Gastroesophageal sphincter (tissue), 4 donors: ENCODE data around the gene SOHLH1. TPM values are rescaled to one million over a fixed set of nuclear protein-coding genes. Genes with fewer than 3 reads are reported as not detected.

Experiments used
- ATAC-seq: fragments of 150-250 bp; one replicate; pipeline ENCODE4 v1.9.1; 2016; ENCODE audit warnings: mild to moderate bottlenecking, moderate library complexity
- H3K27ac ChIP-seq, 4 donors: fragments of 200-600 bp; sonication (generic) in 3 of 4; 1 replicate in 3 of 4; 2 replicates in 1 of 4; pipeline ENCODE4 v1.5.1; 2016 to 2019
- H3K27me3 ChIP-seq: fragments of 200-600 bp; sonication (generic); one replicate; pipeline ENCODE4 v1.5.1; 2019
- H3K36me3 ChIP-seq, 2 donors: fragments of 200-600 bp; sonication (generic); one replicate each; pipeline ENCODE4 v1.5.1; 2019; ENCODE audit warnings: control low read depth in 1 of 2
- H3K4me1 ChIP-seq, 3 donors: fragments of 200-600 bp; sonication (generic); 1 replicate in 2 of 3; 2 replicates in 1 of 3; pipeline ENCODE4 v1.5.1; 2016 to 2019; ENCODE audit warnings: control low read depth in 2 of 3
- H3K4me3 ChIP-seq, 2 donors: fragments of 200-600 bp; sonication (generic); one replicate each; pipeline ENCODE4 v1.5.1; 2019; ENCODE audit warnings: mild to moderate bottlenecking in 1 of 2, moderate library complexity in 1 of 2
- H3K9me3 ChIP-seq, 3 donors: fragments of 200-600 bp; sonication (generic); one replicate each; pipeline ENCODE4 v1.5.1; 2017 to 2019; ENCODE audit warnings: control low read depth in 2 of 3
- CTCF ChIP-seq, 4 experiments: fragments of 200-600 bp in 2 of 4; fragments of 450-650 bp in 2 of 4; sonication (generic) in 1 of 4; IDR thresholded peaks; one replicate each; pipeline ENCODE4 v1.5.1; 2017 to 2019; ENCODE audit warnings: antibody characterized with exemption in 4 of 4, mild to moderate bottlenecking in 2 of 4, moderate library complexity in 2 of 4
- EP300 ChIP-seq: sonication (generic); formaldehyde crosslinking; IDR thresholded peaks from one replicate; pipeline ENCODE4 v1.6.1; 2017; ENCODE audit warnings: antibody characterized with exemption, mild to moderate bottlenecking
- POLR2A ChIP-seq, 2 donors: fragments of 450-650 bp; IDR thresholded peaks; one replicate each; pipeline ENCODE4 v1.6.1; 2017; ENCODE audit warnings: antibody characterized with exemption in 2 of 2, mild to moderate bottlenecking in 2 of 2, moderate library complexity in 1 of 2
- POLR2AphosphoS5 ChIP-seq: sonication (generic); formaldehyde crosslinking; IDR thresholded peaks from one replicate; pipeline ENCODE4 v1.6.1; 2017; ENCODE audit warnings: antibody characterized with exemption
- WGBS, 2 donors: methylation state at CpG; one replicate each; pipeline ENCODE4 v1.1.5; 2018; ENCODE audit warnings: low coverage in 1 of 2; 5-methylcytosine and 5-hydroxymethylcytosine counted together
- total RNA-seq, 4 donors: library from RNA; depleted of rRNA; stranded (reverse); fragments of >200 nt; gene quantifications; one replicate each; pipeline ENCODE4 v1.1.0, GENCODE V29; 2016

The SOHLH1 gene
- total RNA-seq, 4 donors from 2014 or later: not detected

DNA sequence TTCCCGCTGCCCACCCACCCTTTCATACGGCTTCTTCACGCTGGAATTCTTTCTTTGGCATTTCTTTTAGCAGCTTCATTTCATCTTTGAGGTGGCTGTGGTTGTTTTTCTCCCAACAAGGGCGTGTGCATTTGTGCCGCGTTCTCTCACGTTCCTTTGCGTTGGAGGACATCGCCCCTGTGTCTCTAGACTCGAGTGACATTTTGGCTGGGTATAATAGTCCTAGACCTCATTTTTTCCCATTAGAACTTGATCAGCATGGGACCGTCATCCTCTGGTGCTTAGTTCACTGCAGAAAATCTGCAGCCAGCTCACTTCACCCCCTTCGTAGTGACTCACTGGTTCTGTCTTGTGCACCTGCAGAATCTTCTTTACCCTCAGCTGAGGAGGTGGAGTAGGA, 32.2 kb upstream of the SOHLH1 start:
- no peak overlapping the region for H3K4me3 ChIP-seq
- WGBS, 2 donors: 89 to 100% methylated on average over 2 to 11 of the region's 12 CpGs
- H3K9me3 ChIP-seq: peaks cover 0 to 28% (median 0%) of the 10 kb centered on the region in 3 donors
- no peak for TF ChIP-seq POLR2A (IDR thresholded peaks at IDR 0.05)
- TF ChIP-seq EP300: no peak
- TF ChIP-seq POLR2AphosphoS5: no peak
- TF ChIP-seq CTCF (IDR thresholded peaks at IDR 0.05): no peak
- H3K27me3 ChIP-seq: peaks cover 77% of the 10 kb centered on the region
- H3K27ac ChIP-seq: no peak overlapping the region
- ATAC-seq: no peak
- H3K4me1 ChIP-seq: no peaks in the 10 kb centered on the region
- H3K36me3 ChIP-seq: no peaks in the 10 kb centered on the region

- Histone ChIP-seq H3K27me3 (peaks cover 78% of the 10 kb centered on the region), H3K4me1 (no peaks in the 10 kb centered on the region), H3K9me3 (peaks cover 0 to 28% (median 0%) of the 10 kb centered on the region in 3 donors), H3K36me3 (no peaks in the 10 kb centered on the region), H3K4me3 (no peak overlapping the region), H3K27ac (no peak overlapping the region)
- no peak for ATAC-seq
- 61 to 71% methylated on average over 4 to 8 of the region's 13 CpGs for WGBS, 2 donors
- TF ChIP-seq POLR2AphosphoS5 (no peak), EP300 (no peak), CTCF (IDR thresholded peaks at IDR 0.05) (no peak)
Observed at GRCh38 chr9:135729480-135729879, 30.2 kb upstream of the SOHLH1 start.

- TF ChIP-seq EP300: no peak
- no peak for TF ChIP-seq POLR2A (IDR thresholded peaks at IDR 0.05)
- TF ChIP-seq CTCF (IDR thresholded peaks at IDR 0.05): no peak
- no peak for TF ChIP-seq POLR2AphosphoS5
- no peaks in the 10 kb centered on the region for H3K36me3 ChIP-seq
- peaks cover 78% of the 10 kb centered on the region for H3K27me3 ChIP-seq
- H3K9me3 ChIP-seq: peaks cover 0 to 28% (median 0%) of the 10 kb centered on the region in 3 donors
- no peak overlapping the region for H3K27ac ChIP-seq
- WGBS, 2 donors: 55 to 76% methylated on average over 4 to 8 of the region's 18 CpGs
- H3K4me1 ChIP-seq: no peaks in the 10 kb centered on the region
- no peak overlapping the region for H3K4me3 ChIP-seq
- ATAC-seq: no peak
Observed at GRCh38 chr9:135728436-135729110, 29.3 kb upstream of the SOHLH1 start.

DNA sequence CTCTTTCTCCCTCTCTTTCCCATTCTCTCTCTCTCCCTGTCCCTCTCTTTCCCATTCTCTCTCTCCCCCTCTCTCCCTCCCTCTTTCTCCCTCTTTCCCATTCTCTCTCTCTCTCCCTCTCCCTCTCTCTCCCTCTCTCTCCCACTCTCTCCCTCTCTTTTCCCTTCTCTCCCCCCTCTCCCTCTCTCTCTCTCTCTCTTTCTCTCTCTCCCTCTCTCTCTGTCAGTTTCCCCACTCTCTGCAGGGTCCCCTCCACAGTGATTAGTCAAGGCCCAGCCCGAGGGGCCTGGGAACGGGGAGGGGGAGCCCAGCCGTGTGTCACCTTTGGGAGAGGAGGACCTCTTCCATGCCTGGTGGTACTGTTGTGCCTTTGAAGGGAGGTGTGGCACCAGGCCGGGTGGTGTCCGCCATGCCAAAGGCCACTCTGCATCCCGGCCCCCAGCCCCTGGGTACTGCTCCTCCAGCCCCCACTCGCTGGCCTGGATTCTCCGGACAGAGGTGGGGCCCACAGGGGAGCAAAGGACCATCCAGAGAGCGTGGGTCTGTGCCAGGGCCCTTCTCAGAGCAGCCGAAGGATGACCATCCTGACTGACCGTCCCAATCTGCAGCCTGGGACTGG, 28.1 kb upstream of the SOHLH1 start:
- Histone ChIP-seq H3K4me1 (no peaks in the 10 kb centered on the region), H3K9me3 (peaks cover 0 to 22% (median 0%) of the 10 kb centered on the region in 3 donors), H3K27ac (no peak overlapping the region), H3K27me3 (peaks cover 82% of the 10 kb centered on the region), H3K4me3 (no peak overlapping the region), H3K36me3 (no peaks in the 10 kb centered on the region)
- no peak for ATAC-seq
- TF ChIP-seq EP300 (no peak), CTCF (IDR thresholded peaks at IDR 0.05) (no peak), POLR2A (IDR thresholded peaks at IDR 0.05) (no peak), POLR2AphosphoS5 (no peak)
- WGBS, 2 donors: 35% methylated on average over 4 of the region's 11 CpGs; no CpG with 5 or more reads in 1 of the 2 donors
